ENCODE data around the gene CFAP119.

DNA sequence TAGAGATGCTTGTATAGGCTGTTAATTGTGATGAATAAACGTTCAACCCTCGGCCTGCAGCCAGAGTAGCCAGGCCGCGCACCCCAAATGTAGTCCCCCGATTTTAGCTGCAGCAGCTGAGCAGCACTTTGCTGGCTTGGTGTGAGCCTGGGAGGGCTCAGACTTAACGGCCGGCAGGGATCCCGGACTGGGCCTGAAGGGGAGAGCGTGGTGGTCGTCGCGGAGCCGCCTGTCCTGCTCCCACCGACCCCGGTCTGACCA is 13.2 kb upstream of the CFAP119 start:
- TF ChIP-seq TAF1 (IDR thresholded peaks at IDR 0.05; ENCODE audit: borderline replicate concordance, insufficient read depth, low read length) (no peak), POLR2AphosphoS5 (IDR thresholded peaks at IDR 0.05; ENCODE audit: low read depth, low read length) (no peak)
